Measurements from ENCODE around the gene LDB2. TPM values are rescaled to one million over a fixed set of nuclear protein-coding genes. Genes with fewer than 3 reads are reported as not detected.

LDB2 gene
- total and polyA plus RNA-seq, 2 donors (not counting 1 experiment from before 2014, with no cell fraction given) = not detected

DNA sequence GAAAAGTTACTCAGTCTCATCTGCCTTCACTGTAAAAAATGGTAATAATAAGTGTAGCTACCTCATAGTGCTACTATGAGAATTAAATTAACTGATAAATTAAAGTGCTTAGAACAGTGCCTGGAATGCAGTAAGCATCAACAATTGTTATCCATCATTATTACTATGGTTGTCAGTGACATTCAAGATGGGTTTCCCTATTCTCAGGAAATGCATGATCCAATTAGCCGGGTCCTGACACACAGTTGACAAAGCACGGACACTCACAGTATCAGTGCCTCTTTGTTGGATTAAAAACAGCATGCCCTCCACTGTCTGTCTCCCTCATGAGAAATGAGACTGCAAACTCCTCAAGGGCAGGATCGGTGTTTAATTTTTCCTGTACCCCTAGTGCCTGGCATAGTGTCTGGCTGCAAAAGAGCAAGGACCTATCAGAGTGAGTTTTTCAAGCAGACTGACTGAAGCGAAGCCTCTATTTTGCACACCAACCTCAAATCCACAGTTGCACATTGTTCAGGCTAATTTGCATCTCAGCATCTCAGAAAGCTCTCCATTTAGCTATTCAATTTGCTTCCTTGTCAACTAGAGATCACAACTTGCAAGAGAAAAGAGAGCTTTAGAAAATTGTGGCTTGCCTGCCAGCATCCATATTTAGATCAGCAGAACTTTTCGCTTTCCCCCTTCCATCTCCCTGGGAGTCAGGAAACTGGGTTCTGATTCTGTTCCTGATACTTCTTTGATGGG is 122.9 kb downstream of the LDB2 start:
- Histone ChIP-seq H3K4me2 (replicated peaks; ENCODE audit: low read depth, low read length, poor library complexity, severe bottlenecking) (no peak overlapping the region), H4K20me1 (ENCODE audit: control insufficient read depth, insufficient read depth, low read length, poor library complexity, severe bottlenecking) (no peaks in the 10 kb centered on the region), H3K79me2 (ENCODE audit: control insufficient read depth, insufficient read depth, low read length) (no peaks in the 10 kb centered on the region), H3K9ac (ENCODE audit: low read length) (no peak overlapping the region), H2AFZ (ENCODE audit: insufficient read depth, low read depth, low read length, poor library complexity, severe bottlenecking) (no peak overlapping the region), H3K27me3 (replicated peaks in 1 of 4; ENCODE audit: control extremely low read depth in 1 of 4, control insufficient read depth in 3 of 4, insufficient read depth in 4 of 4, low read length in 3 of 4) (no peaks in the 10 kb centered on the region), H3K4me1 (ENCODE audit: control insufficient read depth in 2 of 2, insufficient read depth in 2 of 2, low read length in 2 of 2) (no peaks in the 10 kb centered on the region), H3K9me3 (ENCODE audit: control extremely low read depth in 1 of 3, control insufficient read depth in 2 of 3, insufficient read depth in 1 of 3, low read length in 2 of 3) (no peaks in the 10 kb centered on the region), H3K4me3 (ENCODE audit: control extremely low read depth in 1 of 5, extremely low read depth in 1 of 5, insufficient read depth in 1 of 5, low read depth in 2 of 5, low read length in 4 of 5) (no peak overlapping the region), H3K36me3 (replicated peaks in 1 of 2; ENCODE audit: control extremely low read depth in 1 of 2, control insufficient read depth in 1 of 2, extremely low read depth in 1 of 2, insufficient read depth in 2 of 2, low read length in 1 of 2) (no peaks in the 10 kb centered on the region), H3K27ac (ENCODE audit: low read length in 2 of 2) (no peak overlapping the region)
- H3K27me3 Mint-ChIP-seq = no peaks in the 10 kb centered on the region
- no peak overlapping the region for H3K4me3 Mint-ChIP-seq
- H3K4me1 Mint-ChIP-seq = no peaks in the 10 kb centered on the region
- H3K27ac Mint-ChIP-seq = no peak overlapping the region
- no peak for TF ChIP-seq CTCF (IDR thresholded peaks at IDR 0.05)
- TF ChIP-seq EZH2 (IDR thresholded peaks at IDR 0.05; ENCODE audit: borderline replicate concordance, insufficient read depth, low read depth, low read length, poor library complexity, severe bottlenecking) = no peak
- H3K9me3 Mint-ChIP-seq (ENCODE audit: insufficient read depth) = peaks cover 3% of the 10 kb centered on the region
- ChIA-PET CTCF (no interaction called here), POLR2A (no interaction called here)
- no peak for DNase-seq
- intact Hi-C loops (cut with micrococcal nuclease) = no loop called here
- ATAC-seq (ENCODE audit: low read depth) = no peak
- 97% methylated on average over 4 of the region's 5 CpGs for WGBS (ENCODE audit: insufficient coverage)

- H3K4me3 Mint-ChIP-seq = no peak overlapping the region
- H3K27ac ChIP-seq (ENCODE audit: low read length in 2 of 2) = no peak overlapping the region
- no peak overlapping the region for H2AFZ ChIP-seq (ENCODE audit: insufficient read depth, low read depth, low read length, poor library complexity, severe bottlenecking)
- DNase-seq (no peak), ATAC-seq (ENCODE audit: low read depth) (no peak)
- ChIA-PET POLR2A (no interaction called here), CTCF (no interaction called here)
- no peaks in the 10 kb centered on the region for H3K4me1 Mint-ChIP-seq
- H3K27ac Mint-ChIP-seq = no peak overlapping the region
- no peaks in the 10 kb centered on the region for H3K9me3 Mint-ChIP-seq (ENCODE audit: insufficient read depth)
- no peaks in the 10 kb centered on the region for H4K20me1 ChIP-seq (ENCODE audit: control insufficient read depth, insufficient read depth, low read length, poor library complexity, severe bottlenecking)
- H3K36me3 ChIP-seq (replicated peaks in 1 of 2; ENCODE audit: control extremely low read depth in 1 of 2, control insufficient read depth in 1 of 2, extremely low read depth in 1 of 2, insufficient read depth in 2 of 2, low read length in 1 of 2) = no peaks in the 10 kb centered on the region
- H3K9me3 ChIP-seq (ENCODE audit: control extremely low read depth in 1 of 3, control insufficient read depth in 2 of 3, insufficient read depth in 1 of 3, low read length in 2 of 3) = no peaks in the 10 kb centered on the region
- H3K27me3 ChIP-seq (replicated peaks in 1 of 4; ENCODE audit: control extremely low read depth in 1 of 4, control insufficient read depth in 3 of 4, insufficient read depth in 4 of 4, low read length in 3 of 4) = no peaks in the 10 kb centered on the region
- no peak for TF ChIP-seq CTCF (IDR thresholded peaks at IDR 0.05)
- no peak for TF ChIP-seq EZH2 (IDR thresholded peaks at IDR 0.05; ENCODE audit: borderline replicate concordance, insufficient read depth, low read depth, low read length, poor library complexity, severe bottlenecking)
- H3K79me2 ChIP-seq (ENCODE audit: control insufficient read depth, insufficient read depth, low read length) = no peaks in the 10 kb centered on the region
- H3K4me1 ChIP-seq (ENCODE audit: control insufficient read depth in 2 of 2, insufficient read depth in 2 of 2, low read length in 2 of 2) = no peaks in the 10 kb centered on the region
- intact Hi-C loops (cut with micrococcal nuclease) = no loop called here
- no CpG with 5 or more reads among the region's 2 CpGs for WGBS (ENCODE audit: insufficient coverage)
- no peaks in the 10 kb centered on the region for H3K27me3 Mint-ChIP-seq
- H3K9ac ChIP-seq (ENCODE audit: low read length) = no peak overlapping the region
- H3K4me3 ChIP-seq (ENCODE audit: control extremely low read depth in 1 of 5, extremely low read depth in 1 of 5, insufficient read depth in 1 of 5, low read depth in 2 of 5, low read length in 4 of 5) = no peak overlapping the region
- no peak overlapping the region for H3K4me2 ChIP-seq (replicated peaks; ENCODE audit: low read depth, low read length, poor library complexity, severe bottlenecking)
Observed at GRCh38 chr4:16772366-16772850, 126.0 kb downstream of the LDB2 start.
